GM12873 (cell line): ENCODE data around the gene COL19A1.

Source experiments
- TF ChIP-seq, protein P1 (sequence below): IDR thresholded peaks from 2 replicates; pipeline ENCODE4 v1.5.1; 2012; ENCODE audit warnings: low read depth, mild to moderate bottlenecking, moderate library complexity, low read length, control low read depth; ENCODE audit not compliant: insufficient read depth; ENCODE audit errors: missing control alignments

COL19A1 gene

DNA sequence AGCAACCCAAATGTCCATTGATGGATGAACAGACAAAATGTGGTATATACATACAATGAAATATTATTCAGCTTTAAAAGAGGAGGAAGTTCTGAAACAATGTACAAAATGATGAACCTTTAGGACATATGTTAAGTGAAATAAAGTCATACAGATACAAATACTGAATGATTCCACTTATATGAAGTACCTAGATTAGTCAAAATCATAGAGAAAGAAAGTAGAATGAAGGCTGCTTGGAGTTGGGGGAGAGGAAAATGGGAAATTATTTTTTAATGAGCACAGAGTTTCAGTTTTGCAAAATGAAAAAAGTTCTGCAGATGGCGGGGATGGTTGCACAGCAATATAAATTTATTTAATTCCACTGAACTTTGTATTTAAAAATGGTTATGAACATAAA lies 12.4 kb downstream of the COL19A1 start:
- TF ChIP-seq, protein P1, sequence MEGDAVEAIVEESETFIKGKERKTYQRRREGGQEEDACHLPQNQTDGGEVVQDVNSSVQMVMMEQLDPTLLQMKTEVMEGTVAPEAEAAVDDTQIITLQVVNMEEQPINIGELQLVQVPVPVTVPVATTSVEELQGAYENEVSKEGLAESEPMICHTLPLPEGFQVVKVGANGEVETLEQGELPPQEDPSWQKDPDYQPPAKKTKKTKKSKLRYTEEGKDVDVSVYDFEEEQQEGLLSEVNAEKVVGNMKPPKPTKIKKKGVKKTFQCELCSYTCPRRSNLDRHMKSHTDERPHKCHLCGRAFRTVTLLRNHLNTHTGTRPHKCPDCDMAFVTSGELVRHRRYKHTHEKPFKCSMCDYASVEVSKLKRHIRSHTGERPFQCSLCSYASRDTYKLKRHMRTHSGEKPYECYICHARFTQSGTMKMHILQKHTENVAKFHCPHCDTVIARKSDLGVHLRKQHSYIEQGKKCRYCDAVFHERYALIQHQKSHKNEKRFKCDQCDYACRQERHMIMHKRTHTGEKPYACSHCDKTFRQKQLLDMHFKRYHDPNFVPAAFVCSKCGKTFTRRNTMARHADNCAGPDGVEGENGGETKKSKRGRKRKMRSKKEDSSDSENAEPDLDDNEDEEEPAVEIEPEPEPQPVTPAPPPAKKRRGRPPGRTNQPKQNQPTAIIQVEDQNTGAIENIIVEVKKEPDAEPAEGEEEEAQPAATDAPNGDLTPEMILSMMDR = no peak

DNA sequence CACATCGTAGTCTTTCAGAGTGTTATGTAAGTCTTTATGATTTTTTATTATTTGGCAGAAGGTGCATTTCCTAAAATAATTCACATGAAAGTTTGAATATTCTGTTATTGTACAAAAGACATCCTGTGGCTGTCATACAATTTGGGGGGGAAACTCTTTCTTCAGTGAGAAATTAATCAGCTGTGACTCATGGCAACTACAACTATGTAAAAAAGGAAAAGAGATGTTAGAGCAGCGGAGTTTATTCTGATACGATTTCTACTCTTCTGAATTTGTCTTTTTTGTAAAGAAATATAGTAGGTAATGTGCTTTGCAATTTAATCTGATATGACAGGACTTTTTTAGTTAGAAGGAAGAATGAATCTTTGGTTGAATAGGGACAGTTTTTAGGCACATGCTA lies 14.2 kb downstream of the COL19A1 start:
- TF ChIP-seq, protein P1 = no peak

DNA sequence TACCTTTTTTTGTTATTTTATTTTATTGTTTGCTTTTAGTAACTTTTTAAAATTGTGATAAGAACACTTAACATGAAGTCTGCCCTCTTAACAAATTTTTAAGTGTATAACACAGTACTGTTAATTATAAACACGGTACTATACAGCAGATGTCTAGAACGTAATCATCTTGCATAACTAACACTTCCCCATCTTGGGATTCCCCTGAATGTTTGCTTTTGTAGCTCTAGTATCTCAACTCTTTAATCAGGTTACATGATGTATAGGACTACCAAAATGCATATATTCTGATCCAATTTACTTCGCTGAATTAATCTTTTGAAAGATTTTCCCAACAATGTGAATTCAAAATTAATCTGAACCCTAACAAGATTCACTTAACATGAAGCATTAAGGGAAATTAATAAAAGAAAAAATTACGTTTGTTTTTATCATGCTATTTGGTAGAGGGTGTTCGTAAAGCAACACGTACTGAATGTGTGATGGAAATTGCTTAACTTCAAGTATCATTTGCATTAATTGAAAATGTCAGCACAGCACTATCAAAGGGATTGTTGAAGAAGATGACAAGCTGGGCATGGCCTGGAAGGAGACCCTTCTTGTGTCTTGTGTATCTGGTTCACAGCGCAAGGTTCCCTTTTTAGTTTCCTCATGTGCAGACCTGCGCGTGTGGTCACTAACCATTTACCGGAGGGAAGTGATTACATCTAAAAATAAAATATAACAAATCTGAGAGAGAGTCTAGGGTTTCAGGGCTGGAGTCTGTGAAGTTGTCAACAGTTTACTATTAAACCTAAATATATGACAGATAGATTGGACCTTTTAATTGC lies 15.2 kb downstream of the COL19A1 start:
- TF ChIP-seq, protein P1 = no peak

DNA sequence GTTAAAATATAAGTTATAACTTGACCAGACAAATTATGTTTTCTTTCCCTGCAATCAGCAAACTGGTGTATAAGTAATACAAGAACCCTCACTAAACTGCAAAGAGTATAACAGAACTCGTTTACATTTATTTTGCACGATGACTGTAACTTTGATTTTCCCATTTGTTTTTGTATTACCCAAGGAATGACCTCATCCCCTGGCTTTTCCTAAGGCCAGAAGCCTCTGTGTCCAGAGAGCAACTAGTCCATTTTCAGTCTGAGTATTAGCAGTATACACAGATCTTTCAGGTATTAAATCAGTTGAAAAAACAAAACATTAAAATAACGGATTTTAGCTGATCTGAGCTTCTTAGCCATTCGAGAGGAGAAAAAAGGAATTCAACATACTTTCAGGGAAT lies 17.2 kb downstream of the COL19A1 start:
- TF ChIP-seq, protein P1 = no peak

DNA sequence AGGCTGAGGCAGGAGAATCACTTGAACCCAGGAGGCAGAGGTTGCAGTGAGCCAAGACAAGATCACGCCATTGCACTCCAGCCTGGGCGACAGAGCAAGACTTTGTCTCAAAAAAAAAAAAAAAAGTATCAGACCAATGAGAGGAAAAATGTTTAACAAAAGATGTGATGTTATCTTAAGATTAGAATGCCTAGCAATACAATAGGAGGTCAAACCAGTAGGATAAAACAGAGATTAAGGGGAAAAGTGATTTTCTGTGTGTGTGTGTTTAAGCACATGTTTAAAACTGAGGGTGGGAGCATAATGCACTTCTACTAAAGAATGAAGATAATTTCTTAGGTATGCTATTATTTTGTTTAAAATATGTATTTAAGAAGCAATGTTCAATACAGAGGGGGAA lies 17.9 kb downstream of the COL19A1 start:
- TF ChIP-seq, protein P1 = no peak

DNA sequence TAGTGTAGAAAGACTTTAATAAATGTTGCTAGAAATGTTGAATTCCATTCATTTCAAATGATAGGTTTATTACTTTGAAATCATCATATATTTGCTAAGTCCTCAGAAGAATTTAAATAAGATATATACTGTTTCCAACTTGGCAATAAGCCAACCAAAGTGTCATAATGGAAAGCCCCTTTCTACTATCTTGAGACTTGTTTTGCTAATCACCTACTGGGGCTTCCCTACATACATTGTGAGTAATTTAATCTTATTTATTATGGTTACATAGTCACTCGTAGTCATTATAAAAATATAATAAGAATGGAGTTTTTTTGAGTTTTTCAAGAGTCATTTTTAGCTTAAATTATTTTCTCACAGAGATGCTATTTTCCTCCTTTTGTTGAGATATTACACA lies 20.7 kb downstream of the COL19A1 start:
- TF ChIP-seq, protein P1 = no peak

DNA sequence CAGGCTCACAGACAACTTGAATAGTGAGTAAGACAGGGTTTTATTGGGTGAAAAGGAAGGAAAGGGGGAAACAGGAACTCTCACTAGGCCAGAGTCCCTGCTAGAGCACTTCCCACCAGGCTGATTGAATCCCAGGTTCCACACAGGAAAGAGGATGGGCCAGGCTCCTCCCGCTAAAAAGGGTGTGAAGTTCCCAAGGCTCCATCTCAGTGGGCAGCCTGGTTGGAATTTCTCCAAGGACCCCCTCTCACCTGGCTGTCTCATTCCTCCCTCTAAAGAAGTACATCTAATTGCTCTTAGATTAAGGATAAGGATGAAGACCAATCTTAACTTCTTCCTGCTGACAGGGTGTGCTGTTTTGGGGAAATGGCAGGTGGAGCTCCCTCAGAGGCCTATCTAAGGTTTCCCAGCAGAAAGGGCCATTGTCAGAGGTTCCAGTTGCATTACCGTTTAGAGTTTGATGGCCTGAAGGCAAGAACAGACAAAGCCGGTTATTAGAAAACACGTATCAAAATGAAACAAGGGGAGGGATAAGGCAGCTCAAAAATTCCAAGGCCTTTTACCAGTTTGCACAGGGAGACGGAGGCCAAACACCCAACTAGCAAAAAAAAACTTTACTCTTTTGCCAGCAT lies 21.5 kb downstream of the COL19A1 start:
- TF ChIP-seq, protein P1 = no peak
